Measurements from ENCODE around the gene FRMD4B. TPM values are rescaled to one million over a fixed set of nuclear protein-coding genes. Genes with fewer than 3 reads are reported as not detected.

FRMD4B gene
- total and polyA plus RNA-seq, 2 donors (not counting 3 experiments of a cell fraction or from before 2014, with no cell fraction given): 66.4 to 89.7 TPM

DNA sequence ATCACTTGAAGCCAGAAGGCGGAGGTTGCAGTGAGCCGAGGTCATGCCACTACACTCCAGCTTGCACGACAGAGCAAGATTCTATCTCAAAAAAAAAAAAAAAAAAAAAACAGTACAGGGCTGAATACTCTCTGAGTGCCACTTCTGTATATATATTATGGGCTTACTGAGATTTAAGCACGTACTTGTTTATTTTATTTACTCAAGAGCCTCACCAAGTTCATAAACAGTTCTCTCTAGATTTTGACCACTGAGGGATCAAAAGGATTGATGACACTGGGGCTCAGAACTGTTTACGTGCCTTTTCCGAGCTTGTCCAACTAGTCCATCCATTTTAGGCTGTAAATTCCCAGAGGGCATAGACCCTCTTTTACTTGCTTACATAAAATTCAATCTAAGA lies 81.5 kb downstream of the FRMD4B start:
- TF ChIP-seq, protein P1, sequence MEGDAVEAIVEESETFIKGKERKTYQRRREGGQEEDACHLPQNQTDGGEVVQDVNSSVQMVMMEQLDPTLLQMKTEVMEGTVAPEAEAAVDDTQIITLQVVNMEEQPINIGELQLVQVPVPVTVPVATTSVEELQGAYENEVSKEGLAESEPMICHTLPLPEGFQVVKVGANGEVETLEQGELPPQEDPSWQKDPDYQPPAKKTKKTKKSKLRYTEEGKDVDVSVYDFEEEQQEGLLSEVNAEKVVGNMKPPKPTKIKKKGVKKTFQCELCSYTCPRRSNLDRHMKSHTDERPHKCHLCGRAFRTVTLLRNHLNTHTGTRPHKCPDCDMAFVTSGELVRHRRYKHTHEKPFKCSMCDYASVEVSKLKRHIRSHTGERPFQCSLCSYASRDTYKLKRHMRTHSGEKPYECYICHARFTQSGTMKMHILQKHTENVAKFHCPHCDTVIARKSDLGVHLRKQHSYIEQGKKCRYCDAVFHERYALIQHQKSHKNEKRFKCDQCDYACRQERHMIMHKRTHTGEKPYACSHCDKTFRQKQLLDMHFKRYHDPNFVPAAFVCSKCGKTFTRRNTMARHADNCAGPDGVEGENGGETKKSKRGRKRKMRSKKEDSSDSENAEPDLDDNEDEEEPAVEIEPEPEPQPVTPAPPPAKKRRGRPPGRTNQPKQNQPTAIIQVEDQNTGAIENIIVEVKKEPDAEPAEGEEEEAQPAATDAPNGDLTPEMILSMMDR (IDR thresholded peaks at IDR 0.05; ENCODE audit: extremely low read depth in 1 of 2, insufficient read depth in 1 of 2, low read depth in 1 of 2, low read length in 2 of 2): no peak
- no peak for TF ChIP-seq MYC (IDR thresholded peaks at IDR 0.05; ENCODE audit: low read depth, low read length)
- no peak for TF ChIP-seq GATA2 (IDR thresholded peaks at IDR 0.05; ENCODE audit: insufficient read depth, insufficient read length, low read depth, low read length)
- no peak for TF ChIP-seq JUN (IDR thresholded peaks at IDR 0.05; ENCODE audit: borderline replicate concordance, insufficient read depth, insufficient read length, low read depth)
- no peak for TF ChIP-seq EZH2 (IDR thresholded peaks at IDR 0.05; ENCODE audit: borderline replicate concordance, low read depth, low read length, severe bottlenecking)
- no peak for TF ChIP-seq POLR2A (IDR thresholded peaks at IDR 0.05; ENCODE audit: low read depth, low read length)
- no peak for TF ChIP-seq FOS (IDR thresholded peaks at IDR 0.05; ENCODE audit: borderline replicate concordance, insufficient read depth, low read length)
- TF ChIP-seq, protein P2, sequence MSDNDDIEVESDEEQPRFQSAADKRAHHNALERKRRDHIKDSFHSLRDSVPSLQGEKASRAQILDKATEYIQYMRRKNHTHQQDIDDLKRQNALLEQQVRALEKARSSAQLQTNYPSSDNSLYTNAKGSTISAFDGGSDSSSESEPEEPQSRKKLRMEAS (IDR thresholded peaks at IDR 0.05; ENCODE audit: insufficient read depth, insufficient read length): no peak
- no peak for TF ChIP-seq POLR2AphosphoS5 (IDR thresholded peaks at IDR 0.05; ENCODE audit: insufficient read depth, low read depth, low read length)
- Histone ChIP-seq H3K36me3 (ENCODE audit: control insufficient read depth in 2 of 2, extremely low read depth in 1 of 2, insufficient read depth in 2 of 2, low read length in 2 of 2) (peaks cover 5 to 11% of the 10 kb centered on the region in 2 experiments), H3K9me1 (replicated peaks; ENCODE audit: control insufficient read depth, extremely low read depth, insufficient read depth, low read length) (no peaks in the 10 kb centered on the region), H3K4me2 (ENCODE audit: insufficient read depth, low read length) (no peak overlapping the region), H3K9me3 (replicated peaks; ENCODE audit: control insufficient read depth, insufficient read depth, low read length) (no peaks in the 10 kb centered on the region), H3K27ac (ENCODE audit: insufficient read depth, low read depth, low read length) (no peak overlapping the region), H3K27me3 (ENCODE audit: control insufficient read depth in 2 of 2, insufficient read depth in 2 of 2, low read length in 2 of 2) (no peaks in the 10 kb centered on the region), H4K20me1 (replicated peaks; ENCODE audit: control insufficient read depth, extremely low read depth, insufficient read depth, low read length) (no peaks in the 10 kb centered on the region), H3K4me3 (replicated peaks in 1 of 3; ENCODE audit: insufficient read depth in 1 of 3, low read depth in 1 of 3, low read length in 3 of 3) (no peak overlapping the region), H3K9ac (replicated peaks; ENCODE audit: extremely low read depth, insufficient read depth, low read length) (no peak overlapping the region), H3K79me2 (ENCODE audit: control insufficient read depth, insufficient read depth, low read length) (no peaks in the 10 kb centered on the region), H3K4me1 (ENCODE audit: control insufficient read depth, extremely low read depth, insufficient read depth, low read length) (peaks cover 23% of the 10 kb centered on the region), H2AFZ (ENCODE audit: low read depth, low read length) (no peak overlapping the region)
- ChIA-PET CTCF (interaction anchor here (0.6 to 8.7 kb wide), 21 partner anchors 9 to 365 kb away, joined by 3 to 230 read pairs (median 5); partner anchors contain the start of genes FRMD4B and LMOD3), POLR2A (no interaction called here)
- DNase-seq (ENCODE audit: low read depth, low spot score) (no peak), FAIRE-seq (no peak)
- dilution Hi-C loops (cut with MboI; ENCODE audit: extremely low pct_ligation_motif_present, low sequenced_read_pairs): no loop called here
- intact Hi-C loops (cut with micrococcal nuclease): no loop called here
- BruUV-seq (replicated peaks): no TSS peak

Measured in endothelial cell of umbilical vein (primary cell).